ENCODE results near the gene GIPC3.
A peak's percentile ranks its signal among the peaks of the same experiment; 100 is the strongest.

Gene GIPC3

GRCh38 chr19:3554254-3555083 is 30.8 kb upstream of the GIPC3 start:
- H3K4me3 ChIP-seq (ENCODE audit: low read depth, low read length): no peak overlapping the region
- no peaks in the 10 kb centered on the region for H3K27me3 ChIP-seq (ENCODE audit: insufficient read depth, low read depth, severe bottlenecking)
- no peak overlapping the region for H3K27ac ChIP-seq
- no peak for DNase-seq
- TF ChIP-seq CTCF (IDR thresholded peaks at IDR 0.05; ENCODE audit: low read depth, low read length): no peak
- H3K36me3 ChIP-seq: peaks cover 6% of the 10 kb centered on the region
- no peaks in the 10 kb centered on the region for H3K9me3 ChIP-seq (ENCODE audit: severe bottlenecking)

- no peak for DNase-seq
- H3K27ac ChIP-seq: no peak overlapping the region
- no peak overlapping the region for H3K4me3 ChIP-seq (ENCODE audit: low read depth, low read length)
Measured at GRCh38 chr19:3555653-3556422, 29.4 kb upstream of the GIPC3 start.

DNA sequence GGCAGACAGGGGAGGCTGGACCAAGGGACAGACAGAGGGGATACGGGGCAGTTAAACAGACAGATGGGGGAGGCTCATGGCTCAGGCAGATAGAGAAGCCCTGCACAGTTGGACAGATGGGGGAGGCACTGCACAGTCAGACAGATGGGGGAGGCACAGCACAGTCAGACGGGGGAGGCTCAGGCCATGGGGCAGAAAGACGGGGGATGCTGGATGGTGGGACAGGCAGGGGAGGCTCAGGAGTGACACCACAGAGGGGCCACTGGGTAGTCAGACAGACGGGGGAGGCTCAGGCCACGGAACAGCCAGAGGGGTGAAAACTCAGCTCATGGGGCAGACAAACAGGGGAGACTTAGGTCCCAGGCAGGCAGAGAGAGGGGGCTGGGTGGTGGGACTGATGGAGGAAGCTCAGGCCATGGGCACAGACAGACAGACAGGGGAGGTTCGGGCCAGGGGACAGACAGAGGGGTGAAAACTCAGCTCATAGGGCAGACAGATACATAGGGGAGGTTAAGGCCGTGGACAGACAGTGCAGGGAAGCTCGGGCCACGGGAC is 28.8 kb upstream of the GIPC3 start:
- no peak for DNase-seq
- H3K4me3 ChIP-seq (ENCODE audit: low read depth, low read length): peak overlapping the region; percentile 70
- no peak overlapping the region for H3K27ac ChIP-seq
- TF ChIP-seq CTCF (IDR thresholded peaks at IDR 0.05; ENCODE audit: low read depth, low read length): no peak
- no peaks in the 10 kb centered on the region for H3K9me3 ChIP-seq (ENCODE audit: severe bottlenecking)
- no peaks in the 10 kb centered on the region for H3K27me3 ChIP-seq (ENCODE audit: insufficient read depth, low read depth, severe bottlenecking)
- no peaks in the 10 kb centered on the region; the same call in 1 of the 2 replicates for H3K36me3 ChIP-seq

More at GRCh38 chr19:3555653-3556422, 29.4 kb upstream of the GIPC3 start:
- Histone ChIP-seq H3K27me3 (ENCODE audit: insufficient read depth, low read depth, severe bottlenecking) (no peaks in the 10 kb centered on the region), H3K36me3 (peaks cover 2% of the 10 kb centered on the region), H3K9me3 (ENCODE audit: severe bottlenecking) (no peaks in the 10 kb centered on the region)
- no peak for TF ChIP-seq CTCF (IDR thresholded peaks at IDR 0.05; ENCODE audit: low read depth, low read length)

DNA sequence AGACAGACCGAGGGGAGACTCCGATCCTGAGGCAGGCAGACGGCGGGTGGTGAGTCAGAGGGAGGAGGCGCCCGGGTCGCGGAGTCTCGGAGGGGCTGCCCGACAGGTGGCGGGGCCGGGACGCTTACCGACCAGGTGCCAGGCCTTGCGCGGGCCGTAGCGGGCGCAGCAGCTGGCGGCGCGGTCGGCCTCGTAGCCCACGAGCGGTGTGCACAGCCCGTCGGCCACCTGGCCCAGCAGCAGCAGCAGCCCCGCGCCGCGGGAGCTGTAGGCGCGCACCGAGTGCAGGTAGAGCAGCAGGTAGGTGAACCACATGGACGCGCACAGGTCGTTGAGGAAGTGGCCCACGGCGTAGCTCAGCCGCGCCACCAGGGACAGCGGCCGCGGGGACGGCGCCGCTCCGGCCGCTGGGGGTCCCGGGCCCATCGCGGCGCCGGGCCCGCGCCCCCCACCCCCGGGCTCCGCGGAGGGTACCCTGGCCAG is 28.3 kb upstream of the GIPC3 start:
- H3K9me3 ChIP-seq (ENCODE audit: severe bottlenecking): no peaks in the 10 kb centered on the region
- H3K4me3 ChIP-seq (ENCODE audit: low read depth, low read length): peak overlapping the region; percentile 70
- H3K27ac ChIP-seq: no peak overlapping the region; the same call in 1 of the 2 replicates
- peak; percentile 12; the same call in 1 of the 2 replicates for TF ChIP-seq CTCF (IDR thresholded peaks at IDR 0.05; ENCODE audit: low read depth, low read length)
- no peaks in the 10 kb centered on the region; the same call in 1 of the 2 replicates for H3K36me3 ChIP-seq
- DNase-seq: peak; percentile 47
- H3K27me3 ChIP-seq (ENCODE audit: insufficient read depth, low read depth, severe bottlenecking): no peaks in the 10 kb centered on the region

- peak within 1 kb of the TSS; percentile 70 for H3K4me3 ChIP-seq (ENCODE audit: low read depth, low read length)
- H3K27ac ChIP-seq: peak within 1 kb of the TSS; percentile 82
- 0 out of 2 replicates have a peak, but pooled peaks have one; percentile 5 for TF ChIP-seq CTCF (IDR thresholded peaks at IDR 0.05; ENCODE audit: low read depth, low read length)
Measured at GRCh38 chr19:3557461-3558248, 27.6 kb upstream of the GIPC3 start, which contains the start of gene MFSD12. Gene MFSD12 (minus strand): TSS chr19:3557586. CDS start chr19:3557403, 183 bp downstream.

More at GRCh38 chr19:3557461-3558248, 27.6 kb upstream of the GIPC3 start, which contains the start of gene MFSD12:
- no peaks in the 10 kb centered on the region; the same call in 1 of the 2 replicates for H3K36me3 ChIP-seq
- H3K27me3 ChIP-seq (ENCODE audit: insufficient read depth, low read depth, severe bottlenecking): no peaks in the 10 kb centered on the region
- peak; percentile 95 for DNase-seq
- H3K9me3 ChIP-seq (ENCODE audit: severe bottlenecking): no peaks in the 10 kb centered on the region

Measured in WERI-Rb-1 (cell line).